Measurements from ENCODE around the gene EXTL2.

EXTL2 gene

GRCh38 chr1:100894603-100895539, at the start of gene EXTL2:
TSS of gene EXTL2 (minus strand) at chr1:100894842. CDS start at chr1:100888757, 6,085 bp downstream.
- Histone ChIP-seq H3K36me3 (ENCODE audit: control insufficient read depth in 2 of 2, insufficient read depth in 1 of 2, low read length in 2 of 2) (peaks cover 13 to 24% of the 10 kb centered on the region in 2 experiments), H3K4me1 (ENCODE audit: control insufficient read depth, insufficient read depth, low read length) (0 out of 2 replicates have a peak, but pooled peaks cover 2% of the 10 kb centered on the region), H3K9me3 (ENCODE audit: control insufficient read depth, insufficient read depth, low read depth, low read length) (no peaks in the 10 kb centered on the region), H3K4me3 (ENCODE audit: low read depth, low read length) (peak within 1 kb of the TSS; percentile 66), H3K27ac (ENCODE audit: extremely low read depth, low read depth, low read length) (peak within 1 kb of the TSS; percentile 88)
- ChIA-PET CTCF (interaction anchor here (0.5 to 1.5 kb wide), 5 partner anchors 9 to 389 kb away, joined by 3 to 8 read pairs (median 4); no protein-coding TSS in a partner anchor), POLR2A (interaction anchor here (0.6 to 2.3 kb wide), 9 partner anchors 14 to 856 kb away, joined by 3 to 12 read pairs (median 5); partner anchors contain the start of gene CDC14A)
- TF ChIP-seq REPIN1 (tag by site-specific recombination; IDR thresholded peaks at IDR 0.05; ENCODE audit: low read depth) (no peak), ZNF248 (tag by site-specific recombination; IDR thresholded peaks at IDR 0.05) (no peak), ZNF140 (tag by site-specific recombination; IDR thresholded peaks at IDR 0.05) (no peak), OVOL3 (tag by site-specific recombination; IDR thresholded peaks at IDR 0.05) (no peak), PRDM10 (tag by site-specific recombination; IDR thresholded peaks at IDR 0.05) (peak; percentile 57), ZBTB1 (tag by site-specific recombination; IDR thresholded peaks at IDR 0.05) (no peak), HOXC10 (CRISPR knock-in tag; IDR thresholded peaks at IDR 0.05) (no peak), SCRT2 (tag by site-specific recombination; IDR thresholded peaks at IDR 0.05) (no peak), ZNF280C (tag by site-specific recombination; IDR thresholded peaks at IDR 0.05) (no peak), ZBTB20 (tag by site-specific recombination; IDR thresholded peaks at IDR 0.05) (peak; percentile 84; the same call in 1 of the 2 replicates), REST (tag by site-specific recombination; IDR thresholded peaks at IDR 0.05) (peak; percentile 89), ZNF692 (tag by site-specific recombination; IDR thresholded peaks at IDR 0.05) (0 out of 2 replicates have a peak, but pooled peaks have one; percentile 24), ZNF626 (tag by site-specific recombination; IDR thresholded peaks at IDR 0.05) (no peak), ZNF837 (tag by site-specific recombination; IDR thresholded peaks at IDR 0.05) (no peak), SETDB1 (IDR thresholded peaks at IDR 0.05; ENCODE audit: insufficient read length, low read length) (no peak), ZXDB (tag by site-specific recombination; IDR thresholded peaks at IDR 0.05) (peak; percentile 80), ZNF530 (tag by site-specific recombination; IDR thresholded peaks at IDR 0.05; ENCODE audit: low read depth) (no peak), ZNF639 (tag by site-specific recombination; IDR thresholded peaks at IDR 0.05) (peak; percentile 54; the same call in 1 of the 2 replicates), YY1 (tag by site-specific recombination; IDR thresholded peaks at IDR 0.05) (0 out of 2 replicates have a peak, but pooled peaks have one; percentile 51), ZBTB6 (tag by site-specific recombination; IDR thresholded peaks at IDR 0.05) (no peak), IKZF3 (tag by site-specific recombination; IDR thresholded peaks at IDR 0.05) (peak; percentile 97), WT1 (tag by site-specific recombination; IDR thresholded peaks at IDR 0.05) (peak; percentile 77), ZNF585B (tag by site-specific recombination; IDR thresholded peaks at IDR 0.05) (no peak)
